GM20431 (cell line): ENCODE measurements around the gene PLXNB3.
"Not testable (repeated sequence)": the region's sequence is repeated elsewhere in the genome, so short reads cannot be mapped to it uniquely, and the experiment has no call there.

Experiments
- in situ Hi-C: fragments of 300-500 bp; cut with MseI, MboI; formaldehyde crosslinking; loops from one replicate; pipeline ENCODE4 v1.15.0; 2020; ENCODE audit warnings: low sequenced_read_pairs; ENCODE audit not compliant: unreplicated experiment

PLXNB3 gene

DNA sequence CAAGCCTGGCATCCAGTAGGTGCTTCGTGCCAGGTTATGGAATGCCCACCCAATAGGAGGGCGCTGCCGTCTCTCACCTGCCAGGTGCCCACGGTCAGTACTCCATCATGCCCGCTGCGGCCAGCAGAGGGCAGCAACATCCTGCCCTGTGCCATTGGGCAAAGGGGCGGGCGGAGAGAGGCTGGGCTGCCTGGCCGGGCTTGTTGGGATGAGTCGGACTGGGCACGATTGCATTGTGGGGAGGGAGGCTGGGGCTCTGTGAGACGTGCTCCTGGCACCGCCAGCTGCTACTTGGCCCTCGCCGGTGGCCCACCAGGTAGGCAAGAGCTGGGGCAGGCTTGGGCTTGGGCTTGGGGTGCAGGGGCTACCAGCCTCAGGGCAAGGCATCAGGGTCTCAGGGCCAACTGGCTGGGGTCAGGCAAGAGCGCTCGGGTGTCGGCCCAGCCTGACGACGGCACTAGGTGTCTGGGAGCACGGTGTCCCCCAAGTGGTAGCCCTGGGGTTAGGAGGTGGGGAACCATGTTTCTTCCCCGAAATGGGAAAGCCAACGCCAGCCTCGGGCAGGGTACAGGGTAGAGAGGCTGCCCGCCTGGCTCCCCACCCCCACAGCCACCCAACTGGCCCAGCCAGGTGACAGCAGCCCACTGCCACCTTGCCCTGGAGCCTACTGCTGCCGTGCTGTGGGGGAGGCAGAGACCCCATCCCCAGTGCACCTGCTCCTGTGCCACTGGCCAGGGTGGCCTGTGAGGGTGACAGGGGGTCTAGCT is at the start of gene PLXNB3:
Gene PLXNB3, plus strand, starts transcription at position 261 of the 767 bp plus-strand sequence. CDS start 1,287 bp downstream, outside the sequence.
- in situ Hi-C loops: no loop called here

DNA sequence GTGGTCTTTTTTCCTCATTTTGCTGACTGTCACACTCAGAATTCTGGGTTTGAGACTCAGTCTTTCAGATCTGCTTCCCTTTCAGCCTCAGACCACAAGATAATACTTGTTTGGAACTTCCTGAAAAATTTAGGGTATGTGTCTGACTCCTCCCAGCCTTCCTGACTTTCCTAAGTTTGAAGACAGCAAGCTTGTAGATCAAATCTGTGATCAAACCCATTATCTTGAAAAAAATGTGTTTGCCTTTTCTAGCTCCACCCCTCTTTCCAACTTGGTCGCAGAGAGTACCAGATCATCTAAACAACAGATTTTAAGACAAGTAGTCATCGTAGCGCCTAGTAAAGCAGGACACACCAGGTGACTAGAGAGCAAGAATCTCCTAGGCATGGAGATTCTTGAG is 49.8 kb upstream of the PLXNB3 start:
- in situ Hi-C loops: no loop called here

DNA sequence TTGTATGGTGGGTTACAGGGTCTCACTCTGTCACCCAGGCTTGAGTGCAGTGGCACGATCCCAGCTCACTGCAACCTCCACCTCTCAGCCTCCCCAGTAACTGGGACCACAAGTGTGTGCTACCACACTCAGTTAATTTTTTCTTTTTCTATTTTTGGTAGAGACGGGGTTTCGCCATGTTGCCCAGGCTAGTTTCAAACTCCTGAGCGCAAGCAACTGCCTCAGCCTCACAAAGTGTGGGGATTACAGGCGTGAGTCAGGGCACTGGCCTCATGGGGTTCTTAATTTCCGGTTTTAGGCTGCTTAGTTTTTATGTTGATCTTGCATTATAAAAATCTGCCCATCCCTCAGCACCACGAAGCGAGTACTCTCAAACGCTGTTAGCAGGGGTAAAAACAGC is 46.6 kb upstream of the PLXNB3 start:
- in situ Hi-C loops: no loop called here

DNA sequence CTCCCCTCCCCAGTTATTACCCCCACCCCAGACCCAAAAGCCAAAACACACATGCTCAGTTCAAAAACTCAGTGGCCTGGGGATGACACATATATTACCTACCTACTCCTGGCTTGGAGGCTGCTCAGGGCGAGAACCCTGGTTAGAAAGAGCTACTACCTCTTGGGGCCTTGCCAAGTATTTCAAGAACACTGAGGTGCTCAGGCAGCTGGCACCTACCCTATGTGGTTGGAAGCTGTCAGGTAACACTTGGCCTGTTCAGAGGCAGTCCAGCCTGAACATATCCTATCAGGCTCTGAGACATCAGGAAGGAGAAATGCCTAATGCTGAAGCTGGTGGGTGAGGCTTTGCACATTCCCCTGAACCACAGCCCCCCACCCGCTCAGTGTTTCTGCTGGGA is 44.8 kb upstream of the PLXNB3 start:
- in situ Hi-C loops: no loop called here

DNA sequence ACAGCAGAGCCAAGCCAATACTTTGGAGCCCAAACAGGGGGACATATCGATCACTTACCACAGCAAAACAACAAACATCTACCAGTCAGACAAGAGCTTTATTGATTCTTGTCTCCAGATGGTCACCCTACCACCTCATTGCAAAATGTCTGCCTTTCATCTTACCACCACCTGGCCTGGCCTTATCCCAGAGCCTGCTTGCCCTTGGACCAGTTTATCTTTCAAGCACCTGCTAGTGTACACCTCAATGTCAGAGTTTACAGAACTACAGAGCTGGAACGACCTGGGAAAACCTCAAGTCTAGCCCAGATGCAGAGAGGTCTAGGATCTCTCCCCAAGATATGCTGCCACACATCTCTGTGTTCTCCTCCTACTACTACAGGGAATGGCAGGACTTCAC is 44.3 kb upstream of the PLXNB3 start:
- in situ Hi-C loops: no loop called here

DNA sequence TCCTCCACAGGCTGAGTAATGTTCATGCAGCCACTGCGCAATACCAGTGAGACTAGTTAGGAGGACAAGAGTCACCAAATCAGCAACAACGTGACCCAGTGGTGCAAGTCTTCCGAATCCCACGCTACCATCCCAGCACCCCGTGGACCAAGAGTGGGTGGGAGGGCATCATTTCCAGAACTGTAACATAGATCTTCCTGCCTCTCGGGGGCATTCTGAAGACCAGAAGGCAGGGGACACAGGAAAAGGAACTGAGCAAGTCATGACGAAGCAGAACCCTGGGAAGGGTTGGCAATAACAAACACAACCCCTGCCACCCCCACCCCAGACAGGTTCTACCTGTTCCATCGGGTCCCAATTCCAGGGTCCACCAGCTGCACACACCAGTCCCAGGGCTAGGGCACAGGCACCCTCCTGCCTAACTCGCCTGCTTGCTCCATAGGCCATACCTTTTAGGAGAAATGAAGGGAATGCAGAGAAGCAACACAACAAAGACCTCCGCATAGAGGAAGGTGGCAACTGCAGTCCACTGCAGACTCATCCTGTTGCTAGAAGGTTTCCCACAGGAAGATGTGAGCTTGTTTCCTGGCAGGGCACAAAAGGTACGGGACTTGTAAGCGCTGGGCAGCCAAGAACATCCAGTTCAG is 41.2 kb upstream of the PLXNB3 start:
- in situ Hi-C loops: no loop called here

DNA sequence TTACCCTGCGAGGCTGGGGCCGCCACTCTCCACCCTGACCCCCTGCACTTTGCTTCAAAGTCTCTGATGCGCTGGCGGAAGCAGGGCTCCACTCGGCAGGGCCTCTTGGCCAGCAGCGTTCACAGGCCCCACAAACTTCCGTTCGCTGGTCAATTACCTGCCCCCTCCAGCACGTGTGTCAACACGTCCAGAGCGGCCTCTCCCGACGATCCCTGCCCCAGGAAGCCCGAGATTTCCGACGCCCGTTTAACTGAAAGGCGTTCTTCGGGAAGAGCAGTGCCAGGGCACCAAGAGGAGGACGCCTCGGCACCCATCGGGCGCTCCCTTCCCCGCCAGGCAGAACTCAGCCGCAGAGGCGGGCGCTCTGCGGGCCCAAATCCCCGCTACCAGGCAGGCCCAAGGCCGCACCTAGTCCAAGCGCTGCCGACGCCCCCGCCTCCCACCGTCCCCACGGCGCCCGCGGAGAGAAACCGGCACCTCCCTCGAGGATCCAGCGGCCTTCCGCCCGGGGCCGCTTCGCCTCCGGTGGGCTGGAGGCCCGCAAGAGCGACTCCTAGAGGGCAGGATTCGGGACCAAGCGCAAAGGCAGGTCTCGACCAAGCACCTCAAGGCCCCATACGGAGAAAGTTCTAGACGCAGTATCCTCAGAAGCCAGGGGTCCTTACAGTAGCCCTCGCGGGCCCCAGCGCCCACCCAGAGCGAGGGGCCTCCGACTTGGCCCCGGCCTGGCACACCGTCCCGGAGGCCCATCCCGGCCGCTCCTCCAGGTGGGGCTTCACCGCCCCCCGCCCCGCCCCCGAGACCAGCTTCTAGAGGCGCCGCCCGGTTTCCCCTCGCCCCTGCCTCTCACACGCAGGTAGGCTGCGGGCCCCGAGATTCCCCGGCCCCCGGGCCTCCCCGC is 40.4 kb upstream of the PLXNB3 start:
- in situ Hi-C loops: no loop called here

DNA sequence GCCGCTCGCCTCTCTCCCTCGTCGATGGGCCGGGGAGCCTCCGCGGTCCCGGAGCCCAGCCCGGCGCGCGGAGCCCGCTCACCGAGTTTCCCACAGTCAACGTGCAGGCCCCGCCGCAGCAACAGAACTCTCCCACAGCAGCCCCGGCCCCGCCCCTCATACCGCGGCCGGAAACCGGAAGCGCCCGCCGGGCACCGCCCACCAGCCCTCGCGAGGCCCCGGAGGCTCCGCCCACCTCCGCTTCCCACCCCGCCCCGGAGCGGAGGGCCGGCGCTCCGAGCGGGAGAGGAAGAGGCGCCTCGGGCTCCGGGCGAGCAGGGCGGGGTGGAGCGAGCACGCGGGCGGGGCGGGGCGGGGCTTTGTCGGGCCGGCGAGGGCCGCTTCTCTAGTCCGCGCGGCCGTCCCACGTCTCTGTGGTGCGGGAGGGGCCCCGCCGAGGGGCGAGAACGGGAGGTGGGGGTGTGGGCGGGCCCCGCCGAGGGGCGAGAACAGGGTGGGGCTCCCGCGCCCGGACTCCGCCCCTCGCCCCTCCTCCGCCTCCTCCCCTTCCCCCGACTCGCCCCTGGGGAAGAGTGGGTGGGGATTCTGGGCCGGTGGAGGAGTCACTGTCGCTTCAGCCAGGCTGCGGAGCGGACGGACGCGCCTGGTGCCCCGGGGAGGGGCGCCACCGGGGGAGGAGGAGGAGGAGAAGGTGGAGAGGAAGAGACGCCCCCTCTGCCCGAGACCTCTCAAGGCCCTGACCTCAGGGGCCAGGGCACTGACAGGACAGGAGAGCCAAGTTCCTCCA is 39.6 kb upstream of the PLXNB3 start, which contains the start of the genes ABCD1 and BCAP31:
Gene ABCD1, plus strand, starts transcription at position 605 of the 787 bp plus-strand sequence. CDS start 411 bp downstream, outside the sequence.
Gene BCAP31, minus strand, starts transcription at position 136 of the 787 bp plus-strand sequence. CDS start 1,143 bp downstream, outside the sequence.
- in situ Hi-C loops: no loop called here

DNA sequence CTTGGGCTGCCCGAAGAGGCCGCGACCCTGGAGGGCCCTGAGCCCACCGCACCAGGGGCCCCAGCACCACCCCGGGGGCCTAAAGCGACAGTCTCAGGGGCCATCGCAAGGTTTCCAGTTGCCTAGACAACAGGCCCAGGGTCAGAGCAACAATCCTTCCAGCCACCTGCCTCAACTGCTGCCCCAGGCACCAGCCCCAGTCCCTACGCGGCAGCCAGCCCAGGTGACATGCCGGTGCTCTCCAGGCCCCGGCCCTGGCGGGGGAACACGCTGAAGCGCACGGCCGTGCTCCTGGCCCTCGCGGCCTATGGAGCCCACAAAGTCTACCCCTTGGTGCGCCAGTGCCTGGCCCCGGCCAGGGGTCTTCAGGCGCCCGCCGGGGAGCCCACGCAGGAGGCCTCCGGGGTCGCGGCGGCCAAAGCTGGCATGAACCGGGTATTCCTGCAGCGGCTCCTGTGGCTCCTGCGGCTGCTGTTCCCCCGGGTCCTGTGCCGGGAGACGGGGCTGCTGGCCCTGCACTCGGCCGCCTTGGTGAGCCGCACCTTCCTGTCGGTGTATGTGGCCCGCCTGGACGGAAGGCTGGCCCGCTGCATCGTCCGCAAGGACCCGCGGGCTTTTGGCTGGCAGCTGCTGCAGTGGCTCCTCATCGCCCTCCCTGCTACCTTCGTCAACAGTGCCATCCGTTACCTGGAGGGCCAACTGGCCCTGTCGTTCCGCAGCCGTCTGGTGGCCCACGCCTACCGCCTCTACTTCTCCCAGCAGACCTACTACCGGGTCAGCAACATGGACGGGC is 38.8 kb upstream of the PLXNB3 start:
- in situ Hi-C loops: no loop called here

DNA sequence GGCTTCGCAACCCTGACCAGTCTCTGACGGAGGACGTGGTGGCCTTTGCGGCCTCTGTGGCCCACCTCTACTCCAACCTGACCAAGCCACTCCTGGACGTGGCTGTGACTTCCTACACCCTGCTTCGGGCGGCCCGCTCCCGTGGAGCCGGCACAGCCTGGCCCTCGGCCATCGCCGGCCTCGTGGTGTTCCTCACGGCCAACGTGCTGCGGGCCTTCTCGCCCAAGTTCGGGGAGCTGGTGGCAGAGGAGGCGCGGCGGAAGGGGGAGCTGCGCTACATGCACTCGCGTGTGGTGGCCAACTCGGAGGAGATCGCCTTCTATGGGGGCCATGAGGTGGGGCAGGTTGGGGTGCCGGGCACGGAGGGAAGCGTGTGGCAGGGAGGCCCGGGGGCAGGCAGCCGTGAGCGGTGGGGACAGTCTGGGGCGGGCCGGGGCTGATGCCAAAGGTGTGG is 38.2 kb upstream of the PLXNB3 start:
- in situ Hi-C loops: no loop called here

DNA sequence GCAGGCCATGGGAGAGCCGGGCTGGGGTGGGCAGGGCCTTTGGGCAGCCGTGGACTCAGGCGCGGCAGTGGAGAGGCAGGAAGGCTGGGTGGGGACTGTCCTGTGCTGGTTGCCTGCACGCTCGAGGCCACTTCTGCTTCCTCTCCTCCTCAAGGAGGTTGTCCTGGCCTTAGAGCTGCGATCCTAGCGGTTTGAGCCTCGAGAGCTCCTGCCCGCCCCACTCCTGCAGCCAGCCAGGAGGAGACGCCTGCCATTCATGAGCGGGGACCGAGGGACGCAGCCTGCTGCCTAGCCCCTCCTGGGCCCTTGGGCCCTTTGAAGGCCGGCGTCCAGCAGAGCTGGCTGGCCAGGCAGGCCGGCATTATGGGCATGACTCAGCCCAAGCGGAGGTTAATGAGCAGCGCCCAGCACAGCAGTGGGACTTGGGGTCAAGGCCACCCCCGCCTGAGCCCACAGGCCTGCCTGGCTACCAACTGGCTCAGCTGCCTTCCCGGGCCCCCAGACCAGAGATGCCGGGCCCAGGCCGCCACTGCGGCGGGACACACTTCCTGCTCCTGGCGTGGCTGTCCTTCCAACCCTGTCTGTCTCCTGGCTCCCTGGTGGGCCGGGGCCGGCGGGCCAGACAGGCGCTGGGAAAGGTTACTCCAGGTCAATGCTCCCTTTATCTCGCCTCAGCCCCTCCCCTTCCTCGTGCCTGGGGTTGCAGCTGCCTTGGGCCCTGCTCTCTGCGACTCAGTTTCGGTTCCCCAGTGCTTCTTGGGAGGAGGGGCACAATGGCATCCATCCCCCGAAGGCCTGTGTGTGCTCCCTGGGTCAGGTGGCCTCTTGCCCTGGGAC is 37.5 kb upstream of the PLXNB3 start:
- in situ Hi-C loops: no loop called here

DNA sequence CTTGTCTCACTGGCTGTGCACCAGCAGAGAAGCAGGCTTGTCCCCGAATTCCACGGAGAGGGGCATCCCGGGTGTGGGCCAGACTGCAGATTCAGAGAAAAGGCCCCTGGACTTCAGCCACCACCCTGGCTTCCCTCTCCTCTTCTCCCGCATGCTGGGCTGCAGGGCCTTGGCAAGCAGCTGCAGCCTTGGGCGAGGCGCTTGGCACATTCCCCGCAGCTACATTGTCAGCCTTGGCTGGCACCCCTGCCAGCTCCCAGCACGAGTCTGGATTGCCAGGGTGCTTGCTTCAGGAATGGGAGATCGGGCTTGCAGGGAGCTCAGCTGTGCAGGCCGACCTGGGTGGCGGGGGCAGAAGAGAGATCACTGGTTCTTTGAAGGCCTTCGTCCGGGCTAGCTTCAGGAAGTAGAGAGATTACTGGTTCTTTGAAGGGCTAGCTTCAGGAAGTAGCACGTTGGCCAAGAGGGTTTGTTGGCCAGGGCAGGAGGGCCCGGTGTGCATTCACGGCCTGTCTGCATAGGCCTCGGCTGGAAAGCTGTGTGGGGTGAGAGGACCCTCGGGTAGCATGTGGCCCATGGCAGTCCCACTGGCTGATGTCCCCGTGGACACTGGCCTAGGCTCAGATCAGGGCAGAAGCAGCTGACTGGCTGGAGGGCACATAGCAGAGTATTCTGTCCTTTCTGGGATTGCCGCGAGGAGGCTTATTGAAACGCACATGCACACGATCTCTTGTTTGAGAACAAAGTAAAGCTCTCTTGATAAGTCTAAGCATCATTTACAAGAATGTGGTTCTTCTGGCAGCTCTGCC is 36.7 kb upstream of the PLXNB3 start:
- in situ Hi-C loops: no loop called here

DNA sequence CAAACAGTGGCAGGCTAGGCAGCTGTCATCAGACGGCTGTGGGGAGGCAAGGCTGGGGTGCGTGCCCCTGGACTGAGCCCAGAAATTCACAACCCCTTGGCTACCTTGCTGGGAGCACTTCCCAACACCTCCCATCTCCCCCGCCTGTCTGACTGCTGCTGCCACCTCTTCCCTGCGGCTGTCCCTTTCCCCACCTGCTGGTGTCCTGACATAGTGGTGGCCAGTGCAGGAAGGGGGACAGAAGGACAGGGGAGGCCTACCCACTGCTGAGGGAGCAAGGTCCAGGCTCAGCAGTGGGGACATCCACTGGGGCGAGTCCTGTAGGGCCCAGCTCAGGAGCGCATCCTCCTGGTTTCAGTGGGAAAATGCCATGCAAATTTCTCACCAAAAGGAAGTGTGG is 36.0 kb upstream of the PLXNB3 start:
- in situ Hi-C loops: no loop called here

DNA sequence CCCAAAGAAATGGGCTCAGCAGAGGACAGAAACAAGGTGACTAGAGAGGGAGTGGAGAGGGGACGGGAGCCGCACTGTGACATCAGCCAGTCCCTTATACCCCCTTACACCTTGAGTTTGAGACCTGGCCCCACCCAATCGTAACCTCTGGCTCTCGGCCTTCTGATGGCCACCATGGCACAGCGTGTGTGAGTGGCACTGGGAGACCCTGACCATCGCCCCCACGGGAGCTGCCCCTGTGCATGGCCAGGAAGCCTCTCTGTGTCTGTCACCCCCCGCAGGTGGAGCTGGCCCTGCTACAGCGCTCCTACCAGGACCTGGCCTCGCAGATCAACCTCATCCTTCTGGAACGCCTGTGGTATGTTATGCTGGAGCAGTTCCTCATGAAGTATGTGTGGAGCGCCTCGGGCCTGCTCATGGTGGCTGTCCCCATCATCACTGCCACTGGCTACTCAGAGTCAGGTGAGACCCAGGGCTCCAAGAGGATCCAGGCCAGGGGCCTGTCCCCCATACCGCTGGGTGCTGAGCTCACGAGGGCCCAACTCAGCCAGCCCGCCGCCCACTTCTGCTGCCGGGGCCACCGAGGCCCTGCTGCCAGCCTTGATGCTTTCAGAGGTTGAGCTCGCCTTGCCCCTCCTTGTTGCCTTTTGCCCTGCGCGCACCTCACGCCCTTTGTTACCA is 35.0 kb upstream of the PLXNB3 start:
- in situ Hi-C loops: no loop called here

DNA sequence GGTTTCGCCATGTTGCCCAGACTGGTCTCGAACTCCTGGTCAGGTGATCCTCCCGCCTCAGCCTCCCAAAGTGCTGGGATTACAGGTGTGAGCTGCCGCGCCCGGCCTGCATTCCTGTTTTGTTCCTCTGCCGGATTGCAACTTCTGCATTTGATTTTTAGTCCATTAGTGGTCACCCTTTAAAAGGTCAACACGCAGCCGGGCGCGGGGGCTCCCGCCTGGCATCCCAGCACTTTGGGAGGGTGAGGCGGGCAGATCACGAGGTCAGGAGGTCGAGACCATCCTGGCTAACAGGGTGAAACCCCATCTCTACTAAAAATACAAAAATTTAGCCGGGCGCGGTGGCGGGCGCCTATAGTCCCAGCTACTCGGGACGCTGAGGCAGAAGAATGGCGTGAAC is 33.9 kb upstream of the PLXNB3 start:
- in situ Hi-C loops: not testable (repeated sequence)

DNA sequence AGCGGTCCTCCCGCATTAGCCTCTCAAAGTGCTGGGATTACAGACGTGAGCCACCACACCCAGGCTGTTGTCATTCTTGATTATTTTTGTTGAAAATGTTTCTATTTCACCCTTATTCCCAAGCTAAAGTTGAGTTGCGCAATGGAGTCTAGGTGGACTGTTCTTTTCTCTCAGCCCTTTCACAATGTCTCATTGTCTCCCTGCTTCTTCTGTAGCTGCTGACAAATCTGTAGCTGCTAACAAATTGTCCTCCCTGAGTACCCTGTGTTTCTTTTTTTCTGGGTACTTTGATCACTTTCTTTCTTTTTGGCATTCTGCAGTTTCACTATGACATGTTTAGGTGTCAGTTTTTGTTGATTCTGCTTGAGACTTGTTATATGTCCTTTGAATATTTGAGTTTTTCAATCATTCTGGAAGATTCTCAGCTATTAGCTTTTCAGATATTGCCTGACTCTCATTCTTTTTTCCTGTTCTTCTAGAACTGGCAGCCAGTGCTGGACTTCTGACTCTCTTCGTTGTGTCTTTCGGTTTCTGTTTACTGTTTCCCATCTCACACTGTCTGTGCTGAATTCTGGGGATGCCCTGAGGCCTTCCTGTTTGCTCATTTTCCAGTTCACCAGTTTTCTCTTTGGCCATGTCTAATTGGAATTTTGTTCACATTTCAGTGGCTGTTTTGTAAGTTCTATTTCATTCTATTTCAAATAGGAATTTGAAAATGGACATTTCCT is 32.8 kb upstream of the PLXNB3 start:
- in situ Hi-C loops: no loop called here
